C4-2B (cell line): Measurements from ENCODE around the gene RDH13.

ENCODE experiments used
- ZFX ChIP-seq: fragments of 450-650 bp; IDR thresholded peaks from 2 replicates; pipeline ENCODE4 v1.6.1; 2017
- TF ChIP-seq, protein P1 (sequence below): fragments of 450-650 bp; conservative IDR thresholded peaks from 2 replicates; pipeline ENCODE4 v1.5.1; 2017; ENCODE audit warnings: mild to moderate bottlenecking

DNA sequence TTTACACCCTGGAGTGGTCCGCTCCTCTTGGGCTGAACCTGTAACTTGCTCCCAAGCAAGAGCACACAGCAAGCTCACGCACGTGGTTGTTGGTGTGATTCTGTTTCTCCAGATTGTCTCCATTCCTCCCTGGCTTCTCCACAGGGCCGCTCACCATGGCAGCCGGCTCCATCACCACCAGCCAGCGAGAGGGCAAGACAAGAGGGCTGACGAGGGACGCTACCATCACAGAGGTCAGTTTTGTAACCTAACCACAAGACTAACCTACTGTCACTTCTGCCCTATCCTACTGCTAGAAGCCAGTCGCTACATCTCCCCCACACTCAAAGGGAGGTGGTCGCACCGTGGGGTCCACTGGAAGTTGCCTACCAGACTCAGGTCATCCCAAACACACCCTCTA is 20.3 kb downstream of the RDH13 start:
- TF ChIP-seq, protein P1, sequence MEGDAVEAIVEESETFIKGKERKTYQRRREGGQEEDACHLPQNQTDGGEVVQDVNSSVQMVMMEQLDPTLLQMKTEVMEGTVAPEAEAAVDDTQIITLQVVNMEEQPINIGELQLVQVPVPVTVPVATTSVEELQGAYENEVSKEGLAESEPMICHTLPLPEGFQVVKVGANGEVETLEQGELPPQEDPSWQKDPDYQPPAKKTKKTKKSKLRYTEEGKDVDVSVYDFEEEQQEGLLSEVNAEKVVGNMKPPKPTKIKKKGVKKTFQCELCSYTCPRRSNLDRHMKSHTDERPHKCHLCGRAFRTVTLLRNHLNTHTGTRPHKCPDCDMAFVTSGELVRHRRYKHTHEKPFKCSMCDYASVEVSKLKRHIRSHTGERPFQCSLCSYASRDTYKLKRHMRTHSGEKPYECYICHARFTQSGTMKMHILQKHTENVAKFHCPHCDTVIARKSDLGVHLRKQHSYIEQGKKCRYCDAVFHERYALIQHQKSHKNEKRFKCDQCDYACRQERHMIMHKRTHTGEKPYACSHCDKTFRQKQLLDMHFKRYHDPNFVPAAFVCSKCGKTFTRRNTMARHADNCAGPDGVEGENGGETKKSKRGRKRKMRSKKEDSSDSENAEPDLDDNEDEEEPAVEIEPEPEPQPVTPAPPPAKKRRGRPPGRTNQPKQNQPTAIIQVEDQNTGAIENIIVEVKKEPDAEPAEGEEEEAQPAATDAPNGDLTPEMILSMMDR, result no peak
- TF ChIP-seq ZFX, result no peak
